ENCODE measurements around the gene TRIP6. TPM values are rescaled to one million over a fixed set of nuclear protein-coding genes. Genes with fewer than 3 reads are reported as not detected.
"Not testable (repeated sequence)": the region's sequence is repeated elsewhere in the genome, so short reads cannot be mapped to it uniquely, and the experiment has no call there.

Gene TRIP6
- total RNA-seq, 2 donors from 2014 or later: 107 to 114 TPM

DNA sequence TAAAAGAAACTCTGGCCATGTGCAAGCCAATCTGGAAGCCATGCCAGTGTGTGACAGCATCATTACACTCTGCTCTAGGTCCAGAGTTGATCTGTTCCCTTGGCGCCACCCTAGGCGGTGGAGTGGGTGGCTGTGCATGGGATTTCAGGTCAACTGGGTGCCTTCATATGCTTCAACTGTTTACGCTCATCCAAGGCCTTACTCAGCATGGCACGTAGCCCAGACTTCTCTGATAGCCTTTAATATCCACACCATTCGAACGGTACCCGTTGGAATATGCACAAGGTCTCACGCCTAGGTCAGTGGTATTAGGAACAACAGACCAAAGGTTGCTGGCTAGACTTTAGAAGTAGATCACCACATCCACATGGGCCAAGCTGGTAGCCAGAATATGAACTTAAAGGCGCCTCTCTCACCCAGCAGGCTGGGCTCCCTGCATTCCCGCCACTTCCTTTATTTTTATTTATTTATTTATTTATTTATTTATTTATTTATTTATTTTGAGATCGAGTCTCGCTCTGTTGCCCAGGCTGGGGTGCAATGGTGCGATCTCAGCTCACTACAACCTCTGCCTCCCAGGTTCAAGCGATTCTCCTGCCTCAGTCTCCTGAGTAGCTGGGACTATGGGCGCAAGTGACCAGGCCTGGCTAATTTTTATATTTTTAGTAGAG, 47.2 kb downstream of the TRIP6 start:
- H3K4me1 Mint-ChIP-seq: peaks cover 7% of the 10 kb centered on the region
- 89 to 93% methylated on average over 12 to 14 of the region's 15 CpGs for WGBS, 2 experiments (ENCODE audit: insufficient coverage in 1 of 2, insufficient read length in 1 of 2)
- no peak overlapping the region for H3K27ac Mint-ChIP-seq
- Histone ChIP-seq H3K4me1 (ENCODE audit: control insufficient read depth, insufficient read depth, low read length) (no peaks in the 10 kb centered on the region), H3K9ac (ENCODE audit: extremely low read depth, low read length, poor library complexity, severe bottlenecking) (no peak overlapping the region), H3K27ac (ENCODE audit: low read depth, low read length) (no peak overlapping the region), H3K36me3 (ENCODE audit: control insufficient read depth, insufficient read depth, low read length) (no peaks in the 10 kb centered on the region), H3K4me3 (ENCODE audit: low read length) (no peak overlapping the region), H3K27me3 (ENCODE audit: control insufficient read depth, insufficient read depth, low read length, poor library complexity, severe bottlenecking) (no peaks in the 10 kb centered on the region), H3K9me3 (ENCODE audit: control insufficient read depth, low read length) (no peaks in the 10 kb centered on the region)
- no peaks in the 10 kb centered on the region for H3K36me3 Mint-ChIP-seq (ENCODE audit: low read depth)
- no peak for DNase-seq
- no peak overlapping the region for H3K4me3 Mint-ChIP-seq
- H3K9me3 Mint-ChIP-seq: peaks cover 1% of the 10 kb centered on the region
- TF ChIP-seq, protein P1, sequence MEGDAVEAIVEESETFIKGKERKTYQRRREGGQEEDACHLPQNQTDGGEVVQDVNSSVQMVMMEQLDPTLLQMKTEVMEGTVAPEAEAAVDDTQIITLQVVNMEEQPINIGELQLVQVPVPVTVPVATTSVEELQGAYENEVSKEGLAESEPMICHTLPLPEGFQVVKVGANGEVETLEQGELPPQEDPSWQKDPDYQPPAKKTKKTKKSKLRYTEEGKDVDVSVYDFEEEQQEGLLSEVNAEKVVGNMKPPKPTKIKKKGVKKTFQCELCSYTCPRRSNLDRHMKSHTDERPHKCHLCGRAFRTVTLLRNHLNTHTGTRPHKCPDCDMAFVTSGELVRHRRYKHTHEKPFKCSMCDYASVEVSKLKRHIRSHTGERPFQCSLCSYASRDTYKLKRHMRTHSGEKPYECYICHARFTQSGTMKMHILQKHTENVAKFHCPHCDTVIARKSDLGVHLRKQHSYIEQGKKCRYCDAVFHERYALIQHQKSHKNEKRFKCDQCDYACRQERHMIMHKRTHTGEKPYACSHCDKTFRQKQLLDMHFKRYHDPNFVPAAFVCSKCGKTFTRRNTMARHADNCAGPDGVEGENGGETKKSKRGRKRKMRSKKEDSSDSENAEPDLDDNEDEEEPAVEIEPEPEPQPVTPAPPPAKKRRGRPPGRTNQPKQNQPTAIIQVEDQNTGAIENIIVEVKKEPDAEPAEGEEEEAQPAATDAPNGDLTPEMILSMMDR (conservative IDR thresholded peaks at IDR 0.05): no peak
- H3K27me3 Mint-ChIP-seq (ENCODE audit: insufficient read depth): no peaks in the 10 kb centered on the region

DNA sequence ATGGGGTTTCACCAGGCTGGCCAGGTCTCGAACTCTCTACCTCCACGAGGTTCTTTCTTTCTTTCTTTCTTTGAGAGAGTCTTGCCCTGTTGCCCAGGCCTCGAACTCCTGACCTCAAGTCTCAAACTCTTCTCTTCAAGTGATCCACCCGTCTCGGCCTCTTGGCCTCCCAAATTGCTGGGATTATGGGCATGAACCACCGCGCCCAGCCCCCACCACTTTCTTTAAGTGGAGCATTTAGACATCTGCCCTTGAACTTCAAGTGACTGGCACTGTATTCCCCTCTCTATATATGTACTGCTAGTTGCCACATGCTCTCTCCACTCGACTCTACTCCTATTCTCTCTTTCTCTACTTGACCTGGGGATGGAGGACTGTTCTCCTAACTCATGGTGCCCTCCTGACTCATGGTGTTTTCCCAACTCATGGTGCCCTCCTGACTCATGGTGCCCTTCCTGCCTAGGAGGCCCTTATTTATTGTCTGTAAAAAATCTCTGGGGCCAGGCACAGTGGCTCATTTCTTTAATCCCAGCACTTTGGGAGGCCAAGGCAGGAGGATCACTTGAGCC, 47.8 kb downstream of the TRIP6 start:
- H3K4me1 ChIP-seq (ENCODE audit: control insufficient read depth, insufficient read depth, low read length): no peaks in the 10 kb centered on the region
- H3K36me3 ChIP-seq (ENCODE audit: control insufficient read depth, insufficient read depth, low read length): no peaks in the 10 kb centered on the region
- H3K27ac Mint-ChIP-seq: no peak overlapping the region
- no peak overlapping the region for H3K4me3 Mint-ChIP-seq
- no peak overlapping the region for H3K4me3 ChIP-seq (ENCODE audit: low read length)
- no peaks in the 10 kb centered on the region for H3K27me3 Mint-ChIP-seq (ENCODE audit: insufficient read depth)
- H3K9me3 Mint-ChIP-seq: peaks cover 7% of the 10 kb centered on the region
- no peaks in the 10 kb centered on the region for H3K36me3 Mint-ChIP-seq (ENCODE audit: low read depth)
- no peaks in the 10 kb centered on the region for H3K27me3 ChIP-seq (ENCODE audit: control insufficient read depth, insufficient read depth, low read length, poor library complexity, severe bottlenecking)
- peaks cover 7% of the 10 kb centered on the region for H3K4me1 Mint-ChIP-seq
- H3K27ac ChIP-seq (ENCODE audit: low read depth, low read length): no peak overlapping the region
- DNase-seq: no peak
- no peak overlapping the region for H3K9ac ChIP-seq (ENCODE audit: extremely low read depth, low read length, poor library complexity, severe bottlenecking)
- TF ChIP-seq, protein P1 (conservative IDR thresholded peaks at IDR 0.05): no peak
- peaks cover 4% of the 10 kb centered on the region for H3K9me3 ChIP-seq (ENCODE audit: control insufficient read depth, low read length)
- 84 to 89% methylated on average over 8 of the region's 8 CpGs for WGBS, 2 experiments (ENCODE audit: insufficient coverage in 1 of 2, insufficient read length in 1 of 2)

DNA sequence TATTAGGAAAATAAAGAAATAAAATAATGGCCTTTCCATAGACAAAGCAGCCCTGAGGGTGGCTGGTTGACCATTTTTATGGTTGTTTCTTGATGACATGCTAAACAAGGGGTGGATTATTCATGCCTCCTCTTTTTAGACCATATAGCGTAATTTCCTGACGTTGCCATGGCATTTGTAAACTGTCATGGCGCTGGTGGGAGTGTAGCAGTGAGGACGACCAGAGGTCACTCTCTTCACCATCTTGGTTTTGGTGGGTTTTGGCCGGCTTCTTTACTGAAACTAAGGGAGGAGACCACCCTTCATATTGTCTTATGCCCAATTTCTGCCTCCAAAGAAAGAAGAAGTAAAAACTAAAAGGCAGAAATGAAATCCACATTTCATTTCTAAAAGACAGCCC, 52.1 kb downstream of the TRIP6 start:
- not testable (repeated sequence) for H3K27me3 Mint-ChIP-seq (ENCODE audit: insufficient read depth); H3K27ac Mint-ChIP-seq; H3K4me3 Mint-ChIP-seq; H3K9ac ChIP-seq (ENCODE audit: extremely low read depth, low read length, poor library complexity, severe bottlenecking); H3K36me3 ChIP-seq (ENCODE audit: control insufficient read depth, insufficient read depth, low read length); H3K4me1 ChIP-seq (ENCODE audit: control insufficient read depth, insufficient read depth, low read length); DNase-seq; H3K4me3 ChIP-seq (ENCODE audit: low read length); H3K27me3 ChIP-seq (ENCODE audit: control insufficient read depth, insufficient read depth, low read length, poor library complexity, severe bottlenecking); H3K36me3 Mint-ChIP-seq (ENCODE audit: low read depth); H3K27ac ChIP-seq (ENCODE audit: low read depth, low read length)
- peaks cover 13% of the 10 kb centered on the region for H3K9me3 ChIP-seq (ENCODE audit: control insufficient read depth, low read length)
- 92 to 99% methylated on average over 4 to 5 of the region's 5 CpGs for WGBS, 2 experiments (ENCODE audit: insufficient coverage in 1 of 2, insufficient read length in 1 of 2)
- Mint-ChIP-seq H3K4me1 (peaks cover 10% of the 10 kb centered on the region), H3K9me3 (peaks cover 19% of the 10 kb centered on the region)

DNA sequence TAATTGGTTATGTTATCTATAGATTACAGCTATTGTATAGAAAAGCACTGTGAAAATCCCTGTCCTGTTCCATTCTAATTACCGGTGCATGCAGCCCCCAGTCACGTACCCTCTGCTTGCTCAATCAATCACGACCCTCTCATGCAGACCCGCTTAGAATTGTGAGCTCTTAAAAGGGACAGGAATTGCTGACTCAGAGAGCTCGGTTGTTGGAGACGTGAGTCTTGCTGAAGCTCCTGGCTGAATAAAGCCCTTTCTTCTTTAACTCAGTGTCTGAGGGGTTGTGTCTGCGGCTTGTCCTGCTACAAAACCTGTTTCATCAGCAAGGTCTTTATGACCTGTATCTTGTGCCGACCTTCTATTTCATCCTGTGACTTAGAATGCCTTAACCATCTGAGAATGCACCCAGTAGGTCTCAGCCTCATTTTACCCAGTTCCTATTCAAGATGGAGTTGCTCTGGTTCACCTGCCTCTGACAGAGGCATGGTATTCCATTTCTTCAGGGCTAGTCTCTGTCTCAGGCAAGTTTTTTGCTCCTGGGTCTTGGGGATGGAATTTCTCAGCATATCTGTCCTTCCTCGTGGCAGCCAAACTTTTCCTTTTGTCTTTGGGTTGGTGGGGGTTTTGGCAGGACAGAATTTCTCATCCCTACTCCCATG, 52.7 kb downstream of the TRIP6 start:
- 82 to 90% methylated on average over 8 to 9 of the region's 9 CpGs for WGBS, 2 experiments (ENCODE audit: insufficient coverage in 1 of 2, insufficient read length in 1 of 2)
- not testable (repeated sequence) for H3K9ac ChIP-seq (ENCODE audit: extremely low read depth, low read length, poor library complexity, severe bottlenecking); DNase-seq; H3K36me3 Mint-ChIP-seq (ENCODE audit: low read depth); H3K27me3 Mint-ChIP-seq (ENCODE audit: insufficient read depth); H3K4me1 ChIP-seq (ENCODE audit: control insufficient read depth, insufficient read depth, low read length); H3K27ac ChIP-seq (ENCODE audit: low read depth, low read length); H3K4me3 Mint-ChIP-seq; H3K4me3 ChIP-seq (ENCODE audit: low read length); H3K27me3 ChIP-seq (ENCODE audit: control insufficient read depth, insufficient read depth, low read length, poor library complexity, severe bottlenecking); H3K27ac Mint-ChIP-seq; H3K36me3 ChIP-seq (ENCODE audit: control insufficient read depth, insufficient read depth, low read length)
- H3K9me3 Mint-ChIP-seq: peaks cover 19% of the 10 kb centered on the region
- peaks cover 10% of the 10 kb centered on the region for H3K4me1 Mint-ChIP-seq
- peaks cover 13% of the 10 kb centered on the region for H3K9me3 ChIP-seq (ENCODE audit: control insufficient read depth, low read length)

All from endodermal cell (in vitro differentiated cells).